ENCODE measurements around the gene CYP46A1.

GRCh38 chr14:99648027-99648784, 35.9 kb upstream of the CYP46A1 start:
- TF ChIP-seq, protein P1, sequence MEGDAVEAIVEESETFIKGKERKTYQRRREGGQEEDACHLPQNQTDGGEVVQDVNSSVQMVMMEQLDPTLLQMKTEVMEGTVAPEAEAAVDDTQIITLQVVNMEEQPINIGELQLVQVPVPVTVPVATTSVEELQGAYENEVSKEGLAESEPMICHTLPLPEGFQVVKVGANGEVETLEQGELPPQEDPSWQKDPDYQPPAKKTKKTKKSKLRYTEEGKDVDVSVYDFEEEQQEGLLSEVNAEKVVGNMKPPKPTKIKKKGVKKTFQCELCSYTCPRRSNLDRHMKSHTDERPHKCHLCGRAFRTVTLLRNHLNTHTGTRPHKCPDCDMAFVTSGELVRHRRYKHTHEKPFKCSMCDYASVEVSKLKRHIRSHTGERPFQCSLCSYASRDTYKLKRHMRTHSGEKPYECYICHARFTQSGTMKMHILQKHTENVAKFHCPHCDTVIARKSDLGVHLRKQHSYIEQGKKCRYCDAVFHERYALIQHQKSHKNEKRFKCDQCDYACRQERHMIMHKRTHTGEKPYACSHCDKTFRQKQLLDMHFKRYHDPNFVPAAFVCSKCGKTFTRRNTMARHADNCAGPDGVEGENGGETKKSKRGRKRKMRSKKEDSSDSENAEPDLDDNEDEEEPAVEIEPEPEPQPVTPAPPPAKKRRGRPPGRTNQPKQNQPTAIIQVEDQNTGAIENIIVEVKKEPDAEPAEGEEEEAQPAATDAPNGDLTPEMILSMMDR (IDR thresholded peaks at IDR 0.05), result no peak
- no peak for TF ChIP-seq POLR2A (IDR thresholded peaks at IDR 0.05)

Data from Peyer's patch (tissue), 4 donors.